GM12864 (cell line): ENCODE results near the gene NRAS.

Experiments
- DNase-seq: peaks from one replicate; pipeline ENCODE4 v3.0.0-alpha.2; 2011; ENCODE audit warnings: low read depth
- H3K4me3 ChIP-seq: 2 replicates; pipeline ENCODE4 v1.5.1; 2011; ENCODE audit warnings: mild to moderate bottlenecking, low read depth, low read length, control low read depth
- TF ChIP-seq, protein P1 (sequence below): IDR thresholded peaks from 2 replicates; pipeline ENCODE4 v1.5.1; 2011; ENCODE audit warnings: low read depth, mild to moderate bottlenecking, moderate library complexity, low read length, control low read depth, inconsistent platforms; ENCODE audit errors: missing control alignments

NRAS gene

DNA sequence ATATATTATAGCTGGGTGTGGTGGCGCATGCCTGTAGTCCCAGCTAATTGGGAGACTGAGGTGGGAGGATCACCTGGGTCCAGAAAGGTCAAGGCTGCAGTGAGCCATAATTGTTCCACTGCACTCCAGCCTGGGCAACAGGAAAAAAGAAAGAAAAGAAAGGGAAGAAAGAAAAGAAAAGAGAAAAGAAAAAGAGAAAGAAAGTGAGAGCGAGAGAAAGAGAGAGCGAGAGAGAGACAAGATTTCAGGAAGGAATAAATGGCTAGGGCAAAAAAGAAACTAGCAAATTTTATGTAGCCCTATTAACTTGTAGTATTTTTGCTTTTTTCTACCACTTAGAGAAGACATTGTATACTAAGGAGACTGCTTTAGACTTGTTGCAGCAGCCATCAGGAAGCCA, 6.2 kb downstream of the NRAS start:
- no peak overlapping the region for H3K4me3 ChIP-seq
- TF ChIP-seq, protein P1, sequence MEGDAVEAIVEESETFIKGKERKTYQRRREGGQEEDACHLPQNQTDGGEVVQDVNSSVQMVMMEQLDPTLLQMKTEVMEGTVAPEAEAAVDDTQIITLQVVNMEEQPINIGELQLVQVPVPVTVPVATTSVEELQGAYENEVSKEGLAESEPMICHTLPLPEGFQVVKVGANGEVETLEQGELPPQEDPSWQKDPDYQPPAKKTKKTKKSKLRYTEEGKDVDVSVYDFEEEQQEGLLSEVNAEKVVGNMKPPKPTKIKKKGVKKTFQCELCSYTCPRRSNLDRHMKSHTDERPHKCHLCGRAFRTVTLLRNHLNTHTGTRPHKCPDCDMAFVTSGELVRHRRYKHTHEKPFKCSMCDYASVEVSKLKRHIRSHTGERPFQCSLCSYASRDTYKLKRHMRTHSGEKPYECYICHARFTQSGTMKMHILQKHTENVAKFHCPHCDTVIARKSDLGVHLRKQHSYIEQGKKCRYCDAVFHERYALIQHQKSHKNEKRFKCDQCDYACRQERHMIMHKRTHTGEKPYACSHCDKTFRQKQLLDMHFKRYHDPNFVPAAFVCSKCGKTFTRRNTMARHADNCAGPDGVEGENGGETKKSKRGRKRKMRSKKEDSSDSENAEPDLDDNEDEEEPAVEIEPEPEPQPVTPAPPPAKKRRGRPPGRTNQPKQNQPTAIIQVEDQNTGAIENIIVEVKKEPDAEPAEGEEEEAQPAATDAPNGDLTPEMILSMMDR, result no peak
- no peak for DNase-seq

- no peak overlapping the region for H3K4me3 ChIP-seq
- TF ChIP-seq, protein P1, result no peak
- DNase-seq, result no peak
Observed at GRCh38 chr1:114707604-114708003, 9.0 kb downstream of the NRAS start.

DNA sequence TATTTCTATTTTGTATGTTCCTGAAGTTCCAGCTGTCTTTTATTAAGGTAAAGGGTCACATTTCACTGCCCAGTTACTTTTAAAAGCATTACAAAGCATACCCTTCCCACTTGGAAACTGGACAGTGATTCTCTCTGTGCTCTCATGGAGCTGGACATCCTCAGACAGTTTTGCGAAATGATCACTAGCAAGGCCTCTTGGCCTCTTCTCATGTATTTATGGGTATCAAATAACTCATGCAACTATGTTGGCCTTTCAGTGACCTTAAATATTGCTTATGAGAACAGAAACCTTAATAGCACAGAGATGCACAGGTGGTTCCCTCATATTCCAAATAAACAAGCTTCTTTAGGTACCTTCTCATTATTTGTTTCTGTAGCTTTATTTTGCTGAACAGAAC, 13.3 kb downstream of the NRAS start:
- TF ChIP-seq, protein P1, result no peak
- no peak for DNase-seq
- no peak overlapping the region for H3K4me3 ChIP-seq

GRCh38 chr1:114702737-114703136, 13.8 kb downstream of the NRAS start:
- TF ChIP-seq, protein P1, result no peak
- H3K4me3 ChIP-seq, result no peak overlapping the region
- no peak for DNase-seq

DNA sequence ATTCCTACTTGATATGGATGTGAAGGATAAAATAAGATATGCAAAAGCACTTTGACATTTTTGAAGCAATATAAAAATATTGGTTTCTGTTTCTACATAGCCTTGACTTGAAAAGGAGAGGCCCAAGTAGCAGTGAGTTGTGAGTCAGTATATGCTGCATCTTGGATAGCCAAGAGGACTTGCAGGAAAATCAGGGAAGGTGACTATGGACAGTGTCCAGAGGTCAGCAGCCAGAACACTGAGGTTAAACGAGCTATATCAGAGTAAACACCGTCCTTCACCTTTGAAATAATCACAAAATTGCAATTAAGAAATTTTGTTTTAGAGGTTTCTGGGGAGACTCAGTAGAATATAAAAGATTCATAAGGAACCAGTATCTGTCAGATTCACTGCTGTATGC, 14.6 kb downstream of the NRAS start:
- TF ChIP-seq, protein P1, result no peak
- DNase-seq, result no peak
- no peak overlapping the region for H3K4me3 ChIP-seq

GRCh38 chr1:114700036-114700600, 16.5 kb downstream of the NRAS start:
- TF ChIP-seq, protein P1, result no peak
- DNase-seq, result no peak
- no peak overlapping the region for H3K4me3 ChIP-seq

DNA sequence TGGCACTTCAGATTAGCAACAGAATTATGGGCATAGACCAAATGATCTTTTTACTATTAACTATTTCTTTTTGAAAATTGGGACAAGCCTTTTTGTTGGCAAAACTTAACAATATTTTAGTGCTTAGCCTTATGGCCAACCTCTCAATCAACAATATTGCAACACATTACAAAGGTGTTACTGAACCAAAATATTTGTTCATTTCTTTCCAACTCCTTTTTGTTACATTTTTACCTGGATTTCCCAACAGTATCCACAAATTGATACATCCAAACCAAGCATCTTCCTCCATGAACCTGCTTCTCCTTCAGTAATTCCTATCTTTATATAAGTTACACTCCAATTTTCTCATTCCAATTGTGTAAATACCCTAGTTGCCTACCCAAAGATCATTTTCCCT, 19.8 kb downstream of the NRAS start:
- TF ChIP-seq, protein P1, result no peak
- no peak overlapping the region for H3K4me3 ChIP-seq
- no peak for DNase-seq
